Measurements from ENCODE around the gene DPH5. TPM values are rescaled to one million over a fixed set of nuclear protein-coding genes. Genes with fewer than 3 reads are reported as not detected.
A peak's percentile ranks its signal among the peaks of the same experiment; 100 is the strongest.
"Not testable (repeated sequence)": the region's sequence is repeated elsewhere in the genome, so short reads cannot be mapped to it uniquely, and the experiment has no call there.

DPH5 gene
- polyA plus RNA-seq, 4 donors: 16.8 to 34.8 (median 24.1) TPM

- FAIRE-seq (no peak), DNase-seq (no peak)
- peaks cover 0 to 3% (median 0%) of the 10 kb centered on the region in 3 donors for H3K4me1 ChIP-seq (ENCODE audit: control insufficient read depth in 3 of 3, insufficient read depth in 2 of 3, low read depth in 1 of 3, low read length in 2 of 3)
- H3K27ac ChIP-seq (ENCODE audit: low read depth in 1 of 3, low read length in 2 of 3): no peak overlapping the region
- no peak overlapping the region for H3K4me3 ChIP-seq (ENCODE audit: low read depth in 1 of 3, low read length in 3 of 3)
- 97 to 98% (median 97%) methylated on average over 4 of the region's 4 CpGs for WGBS, 3 donors
- H3K36me3 ChIP-seq (ENCODE audit: control insufficient read depth in 3 of 3, insufficient read depth in 2 of 3, low read depth in 1 of 3, low read length in 3 of 3): peaks cover 0 to 10% (median 2%) of the 10 kb centered on the region in 3 donors
- no peaks in the 10 kb centered on the region for H3K27me3 ChIP-seq (ENCODE audit: control insufficient read depth in 3 of 3, insufficient read depth in 3 of 3, low read length in 3 of 3)
- H3K9me3 ChIP-seq (ENCODE audit: control insufficient read depth in 2 of 2, insufficient read depth in 1 of 2, low read depth in 1 of 2, low read length in 1 of 2): peaks cover 0 to 3% of the 10 kb centered on the region in 2 donors
Observed at GRCh38 chr1:100952104-100952745, 73.4 kb downstream of the DPH5 start.

- WGBS, 3 donors: 55 to 81% (median 74%) methylated on average over 4 of the region's 4 CpGs
- DNase-seq: no peak
- Histone ChIP-seq H3K36me3 (ENCODE audit: control insufficient read depth in 3 of 3, insufficient read depth in 2 of 3, low read depth in 1 of 3, low read length in 3 of 3) (peaks cover 0 to 10% (median 2%) of the 10 kb centered on the region in 3 donors), H3K27ac (ENCODE audit: low read depth in 1 of 3, low read length in 2 of 3) (no peak overlapping the region), H3K9me3 (ENCODE audit: control insufficient read depth in 2 of 2, insufficient read depth in 1 of 2, low read depth in 1 of 2, low read length in 1 of 2) (peaks cover 0 to 3% of the 10 kb centered on the region in 2 donors), H3K27me3 (ENCODE audit: control insufficient read depth in 3 of 3, insufficient read depth in 3 of 3, low read length in 3 of 3) (no peaks in the 10 kb centered on the region), H3K4me1 (ENCODE audit: control insufficient read depth in 3 of 3, insufficient read depth in 2 of 3, low read depth in 1 of 3, low read length in 2 of 3) (peaks cover 0 to 3% (median 0%) of the 10 kb centered on the region in 3 donors), H3K4me3 (ENCODE audit: low read depth in 1 of 3, low read length in 3 of 3) (no peak overlapping the region)
- FAIRE-seq: no peak
Observed at GRCh38 chr1:100950781-100951180, 74.8 kb downstream of the DPH5 start.

- Histone ChIP-seq H3K4me3 (ENCODE audit: low read depth in 1 of 3, low read length in 3 of 3) (no peak overlapping the region), H3K27ac (ENCODE audit: low read depth in 1 of 3, low read length in 2 of 3) (no peak overlapping the region), H3K4me1 (ENCODE audit: control insufficient read depth in 3 of 3, insufficient read depth in 2 of 3, low read depth in 1 of 3, low read length in 2 of 3) (peaks cover 0 to 3% (median 0%) of the 10 kb centered on the region in 3 donors), H3K36me3 (ENCODE audit: control insufficient read depth in 3 of 3, insufficient read depth in 2 of 3, low read depth in 1 of 3, low read length in 3 of 3) (peaks cover 0 to 10% (median 2%) of the 10 kb centered on the region in 3 donors), H3K27me3 (ENCODE audit: control insufficient read depth in 3 of 3, insufficient read depth in 3 of 3, low read length in 3 of 3) (no peaks in the 10 kb centered on the region), H3K9me3 (ENCODE audit: control insufficient read depth in 2 of 2, insufficient read depth in 1 of 2, low read depth in 1 of 2, low read length in 1 of 2) (peaks cover 0 to 3% of the 10 kb centered on the region in 2 donors)
- DNase-seq: no peak
- no peak for FAIRE-seq
Observed at GRCh38 chr1:100950337-100950736, 75.2 kb downstream of the DPH5 start.

GRCh38 chr1:100949515-100950158, 75.9 kb downstream of the DPH5 start:
- 58 to 61% (median 60%) methylated on average over 9 of the region's 9 CpGs for WGBS, 3 donors
- not testable (repeated sequence) for H3K9me3 ChIP-seq (ENCODE audit: control insufficient read depth in 2 of 2, insufficient read depth in 1 of 2, low read depth in 1 of 2, low read length in 1 of 2); H3K27me3 ChIP-seq (ENCODE audit: control insufficient read depth in 3 of 3, insufficient read depth in 3 of 3, low read length in 3 of 3); H3K4me3 ChIP-seq (ENCODE audit: low read depth in 1 of 3, low read length in 3 of 3); FAIRE-seq; H3K4me1 ChIP-seq (ENCODE audit: control insufficient read depth in 3 of 3, insufficient read depth in 2 of 3, low read depth in 1 of 3, low read length in 2 of 3)
- Histone ChIP-seq H3K27ac (ENCODE audit: low read depth in 1 of 3, low read length in 2 of 3) (peak overlapping the region in 1 of 3 donors; percentile 3), H3K36me3 (ENCODE audit: control insufficient read depth in 3 of 3, insufficient read depth in 2 of 3, low read depth in 1 of 3, low read length in 3 of 3) (peaks cover 0 to 10% (median 2%) of the 10 kb centered on the region in 3 donors)
- peak; percentile 57 to 69 for DNase-seq

GRCh38 chr1:100948721-100949405, 76.7 kb downstream of the DPH5 start:
- not testable (repeated sequence) for H3K27me3 ChIP-seq (ENCODE audit: control insufficient read depth in 3 of 3, insufficient read depth in 3 of 3, low read length in 3 of 3); H3K4me3 ChIP-seq (ENCODE audit: low read depth in 1 of 3, low read length in 3 of 3); FAIRE-seq; H3K27ac ChIP-seq (ENCODE audit: low read depth in 1 of 3, low read length in 2 of 3); DNase-seq; H3K9me3 ChIP-seq (ENCODE audit: control insufficient read depth in 2 of 2, insufficient read depth in 1 of 2, low read depth in 1 of 2, low read length in 1 of 2); H3K4me1 ChIP-seq (ENCODE audit: control insufficient read depth in 3 of 3, insufficient read depth in 2 of 3, low read depth in 1 of 3, low read length in 2 of 3)
- peaks cover 0 to 12% (median 2%) of the 10 kb centered on the region in 3 donors for H3K36me3 ChIP-seq (ENCODE audit: control insufficient read depth in 3 of 3, insufficient read depth in 2 of 3, low read depth in 1 of 3, low read length in 3 of 3)
- 78 to 91% (median 90%) methylated on average over 7 of the region's 7 CpGs for WGBS, 3 donors

GRCh38 chr1:100947816-100948215, 77.8 kb downstream of the DPH5 start:
- 97 to 99% (median 98%) methylated on average over 3 of the region's 3 CpGs for WGBS, 3 donors
- not testable (repeated sequence) for H3K4me1 ChIP-seq (ENCODE audit: control insufficient read depth in 3 of 3, insufficient read depth in 2 of 3, low read depth in 1 of 3, low read length in 2 of 3); H3K27me3 ChIP-seq (ENCODE audit: control insufficient read depth in 3 of 3, insufficient read depth in 3 of 3, low read length in 3 of 3); DNase-seq; H3K9me3 ChIP-seq (ENCODE audit: control insufficient read depth in 2 of 2, insufficient read depth in 1 of 2, low read depth in 1 of 2, low read length in 1 of 2); H3K4me3 ChIP-seq (ENCODE audit: low read depth in 1 of 3, low read length in 3 of 3); FAIRE-seq; H3K27ac ChIP-seq (ENCODE audit: low read depth in 1 of 3, low read length in 2 of 3)
- H3K36me3 ChIP-seq (ENCODE audit: control insufficient read depth in 3 of 3, insufficient read depth in 2 of 3, low read depth in 1 of 3, low read length in 3 of 3): peaks cover 0 to 13% (median 2%) of the 10 kb centered on the region in 3 donors

- FAIRE-seq; H3K4me3 ChIP-seq (ENCODE audit: low read depth in 1 of 3, low read length in 3 of 3); H3K4me1 ChIP-seq (ENCODE audit: control insufficient read depth in 3 of 3, insufficient read depth in 2 of 3, low read depth in 1 of 3, low read length in 2 of 3); H3K27ac ChIP-seq (ENCODE audit: low read depth in 1 of 3, low read length in 2 of 3); H3K9me3 ChIP-seq (ENCODE audit: control insufficient read depth in 2 of 2, insufficient read depth in 1 of 2, low read depth in 1 of 2, low read length in 1 of 2); DNase-seq; H3K27me3 ChIP-seq (ENCODE audit: control insufficient read depth in 3 of 3, insufficient read depth in 3 of 3, low read length in 3 of 3): not testable (repeated sequence)
- peaks cover 2 to 10% (median 3%) of the 10 kb centered on the region in 3 donors for H3K36me3 ChIP-seq (ENCODE audit: control insufficient read depth in 3 of 3, insufficient read depth in 2 of 3, low read depth in 1 of 3, low read length in 3 of 3)
- 89 to 94% (median 90%) methylated on average over 3 of the region's 3 CpGs for WGBS, 3 donors
Observed at GRCh38 chr1:100946064-100946463, 79.5 kb downstream of the DPH5 start.

- Histone ChIP-seq H3K36me3 (ENCODE audit: control insufficient read depth in 3 of 3, insufficient read depth in 2 of 3, low read depth in 1 of 3, low read length in 3 of 3) (peaks cover 0 to 9% (median 3%) of the 10 kb centered on the region in 3 donors), H3K27me3 (ENCODE audit: control insufficient read depth in 3 of 3, insufficient read depth in 3 of 3, low read length in 3 of 3) (no peaks in the 10 kb centered on the region), H3K27ac (ENCODE audit: low read depth in 1 of 3, low read length in 2 of 3) (no peak overlapping the region), H3K4me1 (ENCODE audit: control insufficient read depth in 3 of 3, insufficient read depth in 2 of 3, low read depth in 1 of 3, low read length in 2 of 3) (no peaks in the 10 kb centered on the region), H3K4me3 (ENCODE audit: low read depth in 1 of 3, low read length in 3 of 3) (no peak overlapping the region), H3K9me3 (ENCODE audit: control insufficient read depth in 2 of 2, insufficient read depth in 1 of 2, low read depth in 1 of 2, low read length in 1 of 2) (peaks cover 0 to 3% of the 10 kb centered on the region in 2 donors)
- WGBS, 3 donors: 90 to 97% (median 96%) methylated on average over 1 of the region's 1 CpG
- DNase-seq (no peak), FAIRE-seq (no peak)
Observed at GRCh38 chr1:100943533-100943932, 82.1 kb downstream of the DPH5 start.

Measured in small intestine (tissue), 7 donors.